Panc1 (cell line): ENCODE results near the gene RIMBP2. TPM values are rescaled to one million over a fixed set of nuclear protein-coding genes. Genes with fewer than 3 reads are reported as not detected.

ENCODE experiments used
- ATAC-seq: fragments of 200-7000 bp; cut with Tn5 transposase; 2 replicates; pipeline ENCODE4 v1.9.1; 2020; ENCODE audit warnings: mild to moderate bottlenecking, moderate library complexity
- BruUV-seq: library from RNA; stranded (reverse); fragments of 400-500 nt; replicated peaks from 2 replicates; lab custom pipeline; 2021; lab: Mats Ljungman, UMichigan
- CTCF ChIA-PET: fragments of 300-600 bp; sonication (Branson Sonifier 250); formaldehyde crosslinking; loops from one replicate; lab custom pipeline; 2022; ENCODE audit warnings: antibody characterized with exemption; lab: Charles Lee
- POLR2A ChIA-PET: fragments of 300-600 bp; sonication (Branson Sonifier 250); formaldehyde crosslinking; loops from one replicate; lab custom pipeline; 2022; ENCODE audit warnings: antibody characterized with exemption; lab: Charles Lee
- DNase-seq: peaks from one replicate; pipeline ENCODE4 v3.0.0-alpha.2; 2010; ENCODE audit warnings: low read depth, low spot score
- H3K27ac ChIP-seq: 2 replicates; pipeline ENCODE4 v1.5.1; 2011; ENCODE audit warnings: mild to moderate bottlenecking, low read length, inconsistent platforms
- H3K27me3 ChIP-seq: fragments of 200-500 bp; sonication (Bioruptor generic); 2 replicates; pipeline ENCODE4 v1.6.0; 2014; ENCODE audit warnings: low read length, inconsistent platforms; ENCODE audit not compliant: control insufficient read depth, insufficient read depth
- H3K36me3 ChIP-seq: fragments of 200-500 bp; sonication (Bioruptor generic); 2 replicates; pipeline ENCODE4 v1.5.1; 2014; ENCODE audit warnings: inconsistent platforms, mild to moderate bottlenecking, low read length, moderate library complexity; ENCODE audit not compliant: control insufficient read depth, insufficient read depth
- H3K4me1 ChIP-seq: 2 replicates; pipeline ENCODE4 v1.5.1; 2011; ENCODE audit warnings: inconsistent platforms, mild to moderate bottlenecking, low read length, moderate library complexity; ENCODE audit not compliant: control insufficient read depth, insufficient read depth
- H3K4me3 ChIP-seq, 2 experiments: 2 replicates each; pipeline ENCODE4 v1.5.1; 2011 to 2012; ENCODE audit warnings: low read depth in 2 of 2, low read length in 2 of 2, mild to moderate bottlenecking in 2 of 2, inconsistent platforms in 1 of 2, moderate library complexity in 1 of 2
- H3K9me3 ChIP-seq: fragments of 200-500 bp; sonication (Bioruptor generic); 2 replicates; pipeline ENCODE4 v1.5.1; 2014; ENCODE audit warnings: low read depth, mild to moderate bottlenecking, inconsistent platforms, low read length, moderate library complexity; ENCODE audit not compliant: control insufficient read depth, insufficient read depth
- POLR2AphosphoS5 ChIP-seq: IDR thresholded peaks from 2 replicates; pipeline ENCODE4 v1.6.1; 2012; ENCODE audit warnings: mild to moderate bottlenecking, low read depth, low read length, moderate library complexity
- REST ChIP-seq, 2 experiments: IDR thresholded peaks; 2 replicates each; pipeline ENCODE4 v1.6.1; 2011 to 2012; ENCODE audit warnings: low read depth in 2 of 2, control low read depth in 1 of 2, low read length in 1 of 2, mild to moderate bottlenecking in 1 of 2, moderate library complexity in 1 of 2; ENCODE audit not compliant: insufficient read depth in 1 of 2
- SIN3A ChIP-seq: IDR thresholded peaks from 2 replicates; pipeline ENCODE4 v1.6.1; 2012; ENCODE audit warnings: low read depth, mild to moderate bottlenecking, low read length, moderate library complexity, borderline replicate concordance; ENCODE audit not compliant: insufficient read depth
- TCF7L2 ChIP-seq: IDR thresholded peaks from 2 replicates; pipeline ENCODE4 v1.6.1; 2011; ENCODE audit warnings: mild to moderate bottlenecking, low read depth, low read length, inconsistent platforms
- in situ Hi-C: cut with HindIII; loops from 2 replicates; pipeline ENCODE4 v1.10.0; 2016; ENCODE audit warnings: low sequenced_read_pairs, low pct_unique_long_range_greater_than_20kb
- intact Hi-C: fragments of 100-400 bp; cut with micrococcal nuclease; formaldehyde crosslinking; loops from one replicate; pipeline ENCODE4 v1.10.0; 2022; ENCODE audit not compliant: unreplicated experiment
- total RNA-seq: library from RNA; stranded (reverse); gene quantifications from one replicate; pipeline ENCODE4 v1.2.1, GENCODE V29; 2021; ENCODE audit not compliant: unreplicated experiment
- TF ChIP-seq, protein P1 (sequence below): fragments of 450-650 bp; IDR thresholded peaks from 2 replicates; pipeline ENCODE4 v1.5.1; 2017; ENCODE audit warnings: mild to moderate bottlenecking

Gene RIMBP2
- total RNA-seq, 1 experiment from 2014 or later = not detected

DNA sequence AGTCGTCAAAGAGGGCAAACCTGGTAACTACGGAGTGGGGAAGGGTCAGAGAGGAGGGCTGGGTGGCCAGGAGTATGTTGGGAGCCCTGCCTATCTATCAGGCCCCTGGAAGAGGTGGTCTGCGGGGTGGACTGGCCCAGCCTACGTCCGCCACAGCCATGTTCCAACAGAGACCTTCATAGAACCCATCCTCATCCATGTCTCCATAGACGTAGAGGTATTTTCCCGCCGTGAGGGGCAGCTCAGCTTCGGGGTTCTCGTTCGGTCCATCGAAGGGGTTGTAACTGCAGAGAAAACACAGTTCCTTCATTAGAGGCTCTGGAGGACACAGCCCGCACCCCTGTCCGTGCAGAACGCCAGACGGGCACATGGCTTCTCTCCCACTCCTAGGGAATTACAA is 271.1 kb downstream of the RIMBP2 start:
- H3K9me3 ChIP-seq = no peaks in the 10 kb centered on the region
- CTCF ChIA-PET = no interaction called here
- TF ChIP-seq, protein P1, sequence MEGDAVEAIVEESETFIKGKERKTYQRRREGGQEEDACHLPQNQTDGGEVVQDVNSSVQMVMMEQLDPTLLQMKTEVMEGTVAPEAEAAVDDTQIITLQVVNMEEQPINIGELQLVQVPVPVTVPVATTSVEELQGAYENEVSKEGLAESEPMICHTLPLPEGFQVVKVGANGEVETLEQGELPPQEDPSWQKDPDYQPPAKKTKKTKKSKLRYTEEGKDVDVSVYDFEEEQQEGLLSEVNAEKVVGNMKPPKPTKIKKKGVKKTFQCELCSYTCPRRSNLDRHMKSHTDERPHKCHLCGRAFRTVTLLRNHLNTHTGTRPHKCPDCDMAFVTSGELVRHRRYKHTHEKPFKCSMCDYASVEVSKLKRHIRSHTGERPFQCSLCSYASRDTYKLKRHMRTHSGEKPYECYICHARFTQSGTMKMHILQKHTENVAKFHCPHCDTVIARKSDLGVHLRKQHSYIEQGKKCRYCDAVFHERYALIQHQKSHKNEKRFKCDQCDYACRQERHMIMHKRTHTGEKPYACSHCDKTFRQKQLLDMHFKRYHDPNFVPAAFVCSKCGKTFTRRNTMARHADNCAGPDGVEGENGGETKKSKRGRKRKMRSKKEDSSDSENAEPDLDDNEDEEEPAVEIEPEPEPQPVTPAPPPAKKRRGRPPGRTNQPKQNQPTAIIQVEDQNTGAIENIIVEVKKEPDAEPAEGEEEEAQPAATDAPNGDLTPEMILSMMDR = no peak
- TF ChIP-seq POLR2AphosphoS5 (no peak), REST (IDR thresholded peaks at IDR 0.05; ENCODE audit: insufficient read depth in 1 of 2, low read depth in 2 of 2, low read length in 1 of 2) (no peak), TCF7L2 (no peak), SIN3A (no peak)

DNA sequence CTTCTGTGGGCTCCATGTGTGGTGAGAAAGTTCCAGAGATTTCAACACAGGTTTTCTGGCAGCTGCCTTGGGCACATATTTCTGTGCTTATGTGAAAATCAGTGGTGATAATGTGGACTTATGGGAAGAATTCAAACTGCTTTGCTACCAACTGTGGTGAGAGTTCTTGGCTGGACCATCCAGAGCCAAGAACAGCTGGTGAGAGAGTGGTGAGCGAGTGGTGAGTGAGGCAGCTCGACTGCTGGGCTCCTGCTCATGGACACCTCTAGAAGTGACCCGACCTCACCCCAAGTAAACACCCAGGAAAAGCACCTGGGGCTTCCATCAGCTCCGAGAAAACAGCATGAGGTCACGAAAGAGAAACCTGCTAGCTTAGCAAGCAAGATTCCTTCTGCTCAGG is 272.0 kb downstream of the RIMBP2 start:
- no peak for DNase-seq
- no peak overlapping the region for H3K4me3 ChIP-seq
- POLR2A ChIA-PET = no interaction called here
- intact Hi-C loops = no loop called here
- H3K36me3 ChIP-seq = no peaks in the 10 kb centered on the region
- CTCF ChIA-PET = no interaction called here
- H3K27me3 ChIP-seq = peaks cover 8% of the 10 kb centered on the region; the same call in 1 of the 2 replicates
- no peaks in the 10 kb centered on the region for H3K4me1 ChIP-seq
- BruUV-seq = no TSS peak
- no peak for ATAC-seq
- TF ChIP-seq REST (IDR thresholded peaks at IDR 0.05; ENCODE audit: insufficient read depth in 1 of 2, low read depth in 2 of 2, low read length in 1 of 2) (no peak), SIN3A (no peak), POLR2AphosphoS5 (no peak), TCF7L2 (no peak)
- TF ChIP-seq, protein P1 = no peak
- in situ Hi-C loops = no loop called here
- no peak overlapping the region for H3K27ac ChIP-seq
- no peaks in the 10 kb centered on the region for H3K9me3 ChIP-seq

More for the DNA sequence above, 271.1 kb downstream of the RIMBP2 start:
- no peak overlapping the region for H3K27ac ChIP-seq
- H3K36me3 ChIP-seq = no peaks in the 10 kb centered on the region
- H3K27me3 ChIP-seq = peaks cover 8% of the 10 kb centered on the region; the same call in 1 of the 2 replicates
- DNase-seq = no peak
- BruUV-seq = no TSS peak
- no peak overlapping the region for H3K4me3 ChIP-seq
- intact Hi-C loops = no loop called here
- no peaks in the 10 kb centered on the region for H3K4me1 ChIP-seq
- no peak for ATAC-seq
- in situ Hi-C loops = no loop called here
- POLR2A ChIA-PET = no interaction called here
